GM12872 (cell line): ENCODE results near the gene HLA-E.

Experiments
- CTCF ChIP-seq: IDR thresholded peaks from 3 replicates; pipeline ENCODE4 v1.5.1; 2011; ENCODE audit warnings: low read depth, mild to moderate bottlenecking, low read length, moderate library complexity; ENCODE audit not compliant: insufficient read depth

HLA-E gene

DNA sequence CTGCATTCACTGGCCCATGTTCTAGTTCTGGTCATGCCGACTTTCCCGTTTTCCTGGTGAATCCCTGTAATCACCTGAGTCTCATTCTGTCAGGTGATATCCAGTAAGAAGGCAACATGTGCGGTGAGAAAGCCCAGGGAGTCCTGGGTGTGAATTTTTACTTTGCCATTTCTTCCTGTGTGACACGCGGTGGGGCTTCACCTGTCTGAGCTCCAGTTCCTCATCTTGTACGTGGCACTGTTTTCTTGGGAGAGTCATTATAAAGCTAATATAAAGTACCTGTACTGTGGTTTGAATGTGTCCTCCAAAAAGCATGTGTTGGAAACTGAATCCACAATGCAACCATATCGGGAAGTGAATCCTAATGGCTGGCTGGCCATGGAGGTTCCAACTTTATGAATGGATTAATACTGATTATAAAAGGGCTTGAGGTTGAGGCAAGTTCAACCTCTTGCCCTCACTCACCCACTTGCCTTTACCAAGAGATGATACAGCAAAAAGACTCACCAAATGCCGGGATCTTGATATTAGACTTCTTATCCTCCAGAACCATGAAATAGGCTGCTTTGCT lies 5.1 kb downstream of the HLA-E start:
- no peak for TF ChIP-seq CTCF

DNA sequence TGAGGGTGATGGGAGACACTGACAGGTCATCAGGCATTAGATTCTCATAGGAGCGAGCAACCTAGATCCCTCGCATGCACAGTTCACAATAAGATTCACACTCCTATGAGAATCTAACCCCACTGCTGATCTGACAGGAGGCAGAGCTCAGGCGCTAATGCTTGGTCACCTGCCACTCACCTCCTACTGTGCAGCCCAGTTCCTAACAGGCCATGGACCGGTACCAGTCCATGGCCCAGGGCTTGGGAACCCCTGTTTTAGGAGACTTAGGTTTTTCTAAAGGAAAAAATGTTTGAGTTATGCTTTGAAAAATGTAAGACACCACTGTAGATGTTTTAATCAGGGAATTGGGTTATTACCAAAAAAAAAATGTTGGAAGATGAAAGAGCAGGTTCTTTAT lies 6.7 kb downstream of the HLA-E start:
- no peak for TF ChIP-seq CTCF

GRCh38 chr6:30497714-30498113 lies 8.4 kb downstream of the HLA-E start:
- TF ChIP-seq CTCF = no peak

GRCh38 chr6:30500421-30501355 lies 11.4 kb downstream of the HLA-E start:
- no peak for TF ChIP-seq CTCF

GRCh38 chr6:30507849-30508827 lies 18.8 kb downstream of the HLA-E start:
- no peak for TF ChIP-seq CTCF

DNA sequence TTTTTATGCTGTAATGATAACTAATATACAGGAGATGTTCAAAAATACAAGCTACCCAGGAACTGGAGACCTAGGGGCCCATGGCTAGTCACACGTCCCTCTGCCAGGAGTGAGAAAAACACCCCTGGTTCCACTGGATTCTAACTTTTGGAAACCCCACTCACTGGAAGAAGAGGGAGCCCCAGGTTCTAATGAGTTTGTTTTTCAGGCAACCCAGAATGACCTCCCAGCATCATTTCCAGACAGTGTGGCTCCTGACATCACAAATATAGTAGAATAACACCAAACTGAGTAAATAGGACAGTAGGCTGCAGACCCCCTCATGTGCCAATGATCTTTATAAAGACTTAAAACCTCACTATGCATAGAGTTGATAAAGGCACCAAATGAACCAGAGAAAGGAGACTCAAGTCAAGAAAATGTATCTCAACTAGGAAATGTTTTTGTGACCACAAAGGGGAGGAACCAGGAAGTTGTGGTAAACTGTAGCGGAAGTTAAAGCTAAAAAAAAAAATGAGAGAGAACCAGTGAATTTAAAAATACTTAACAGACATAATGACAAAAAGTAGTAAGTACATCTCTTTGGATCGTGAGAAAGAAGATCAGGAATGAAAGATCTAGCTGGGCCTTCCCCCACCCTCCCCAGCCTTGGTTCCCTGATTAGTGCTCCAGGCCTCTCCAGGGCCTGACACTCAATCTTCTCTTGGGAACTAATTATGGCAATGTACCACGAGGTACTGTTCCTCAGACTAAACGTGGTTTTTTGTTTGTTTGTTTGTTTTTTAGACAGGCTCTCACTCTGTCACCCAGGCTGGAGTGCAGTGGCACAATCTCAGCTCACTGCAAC lies 19.8 kb downstream of the HLA-E start:
- no peak for TF ChIP-seq CTCF
